ENCODE results near the gene IL12A.

GRCh38 chr3:160001148-160001760 is 12.6 kb downstream of the IL12A start:
- no peak for TF ChIP-seq EZH2phosphoT487 (IDR thresholded peaks at IDR 0.05; ENCODE audit: insufficient read depth, low read depth)
- TF ChIP-seq EZH2 (IDR thresholded peaks at IDR 0.05; ENCODE audit: insufficient read depth, poor library complexity, severe bottlenecking): no peak

Data from GM23248 (cell line).